GM23338 (cell line): Measurements from ENCODE around the gene INTU. TPM values are rescaled to one million over a fixed set of nuclear protein-coding genes. Genes with fewer than 3 reads are reported as not detected.

Experiments used
- ATAC-seq: fragments of 200-7000 bp; cut with Tn5 transposase; 3 replicates; pipeline ENCODE4 v1.9.1; 2020
- DNase-seq: peaks from one replicate; pipeline ENCODE4 v3.0.0-alpha.2; 2015; ENCODE audit warnings: low spot score
- H2AFZ ChIP-seq: fragments of 200-600 bp; sonication (generic); 2 replicates; pipeline ENCODE4 v1.8.0; 2016; ENCODE audit warnings: antibody characterized with exemption, mild to moderate bottlenecking, moderate library complexity
- H3F3A ChIP-seq: fragments of 200-600 bp; sonication (generic); replicated peaks from 2 replicates; pipeline ENCODE4 v1.8.0; 2017; ENCODE audit warnings: antibody characterized with exemption, mixed run types, low read depth
- H3K27ac ChIP-seq: fragments of 200-600 bp; sonication (generic); 2 replicates; pipeline ENCODE4 v1.6.1; 2016; ENCODE audit warnings: low read depth
- H3K27me3 ChIP-seq: fragments of 200-600 bp; sonication (generic); 2 replicates; pipeline ENCODE4 v1.8.0; 2016; ENCODE audit warnings: mild to moderate bottlenecking, mixed run types, moderate library complexity; ENCODE audit not compliant: insufficient read depth
- H3K36me3 ChIP-seq: fragments of 200-600 bp; sonication (generic); 2 replicates; pipeline ENCODE4 v1.8.0; 2016; ENCODE audit warnings: mild to moderate bottlenecking; ENCODE audit not compliant: insufficient read depth
- H3K4me1 ChIP-seq: fragments of 200-600 bp; sonication (generic); 2 replicates; pipeline ENCODE4 v1.8.0; 2016; ENCODE audit warnings: mild to moderate bottlenecking, moderate library complexity; ENCODE audit not compliant: insufficient read depth
- H3K4me2 ChIP-seq: fragments of 200-600 bp; sonication (generic); 2 replicates; pipeline ENCODE4 v1.7.1; 2017; ENCODE audit warnings: mixed run types
- H3K4me3 ChIP-seq: fragments of 200-600 bp; sonication (generic); 2 replicates; pipeline ENCODE4 v1.6.1; 2016; ENCODE audit warnings: mixed run types
- H3K79me2 ChIP-seq: fragments of 200-600 bp; sonication (generic); replicated peaks from 2 replicates; pipeline ENCODE4 v1.8.0; 2017; ENCODE audit warnings: mild to moderate bottlenecking; ENCODE audit not compliant: insufficient read depth
- H3K9me2 ChIP-seq: fragments of 200-600 bp; sonication (generic); 2 replicates; pipeline ENCODE4 v1.8.0; 2017; ENCODE audit not compliant: insufficient read depth
- H4K20me1 ChIP-seq: fragments of 200-600 bp; sonication (generic); replicated peaks from 2 replicates; pipeline ENCODE4 v1.8.0; 2017; ENCODE audit warnings: mild to moderate bottlenecking; ENCODE audit not compliant: insufficient read depth
- H3K27ac Mint-ChIP-seq: 2 replicates; pipeline ENCODE4 v1.8.0; 2020; ENCODE audit warnings: inconsistent platforms, mild to moderate bottlenecking, moderate library complexity, mixed read lengths
- H3K27me3 Mint-ChIP-seq: 3 replicates; pipeline ENCODE4 v1.8.0; 2022; ENCODE audit warnings: low read depth, mild to moderate bottlenecking, moderate library complexity, mixed read lengths, inconsistent platforms; ENCODE audit not compliant: insufficient read depth, poor library complexity
- H3K36me3 Mint-ChIP-seq: 3 replicates; pipeline ENCODE4 v1.8.0; 2021; ENCODE audit warnings: low read depth, mild to moderate bottlenecking, inconsistent platforms, moderate library complexity, mixed read lengths
- H3K4me1 Mint-ChIP-seq: 3 replicates; pipeline ENCODE4 v1.8.0; 2020; ENCODE audit warnings: mild to moderate bottlenecking, inconsistent platforms, mixed read lengths
- H3K4me3 Mint-ChIP-seq: 3 replicates; pipeline ENCODE4 v1.8.0; 2021; ENCODE audit warnings: moderate library complexity, mild to moderate bottlenecking, inconsistent platforms, mixed read lengths
- H3K9me3 Mint-ChIP-seq: 3 replicates; pipeline ENCODE4 v1.8.0; 2020; ENCODE audit warnings: moderate library complexity, mild to moderate bottlenecking, inconsistent platforms, mixed read lengths
- CREB1 ChIP-seq: fragments of 250-450 bp; sonication (Bioruptor Pico); IDR thresholded peaks from 2 replicates; pipeline ENCODE4 v1.5.0; 2020; ENCODE audit warnings: low read depth, mild to moderate bottlenecking, moderate library complexity
- EZH2 ChIP-seq: fragments of 200-600 bp; sonication (generic); IDR thresholded peaks from one replicate; pipeline ENCODE4 v1.8.0; 2017; ENCODE audit warnings: antibody characterized with exemption, mild to moderate bottlenecking, low read depth; ENCODE audit not compliant: unreplicated experiment
- EZH2phosphoT487 ChIP-seq: fragments of 200-600 bp; sonication (generic); IDR thresholded peaks from one replicate; pipeline ENCODE4 v1.8.1; 2018; ENCODE audit warnings: antibody characterized with exemption; ENCODE audit not compliant: unreplicated experiment
- JUNB ChIP-seq: IDR thresholded peaks from one replicate; pipeline ENCODE4 v1.6.1; 2016; ENCODE audit warnings: antibody characterized with exemption; ENCODE audit not compliant: unreplicated experiment
- NANOG ChIP-seq: IDR thresholded peaks from 2 replicates; pipeline ENCODE4 v1.6.1; 2016; ENCODE audit warnings: antibody characterized with exemption, borderline replicate concordance
- POLR2AphosphoS5 ChIP-seq: IDR thresholded peaks from 2 replicates; pipeline ENCODE4 v1.6.1; 2016; ENCODE audit warnings: antibody characterized with exemption, low read depth
- ZNF114 ChIP-seq: fragments of 250-450 bp; sonication (Bioruptor Pico); IDR thresholded peaks from 2 replicates; pipeline ENCODE4 v1.5.0; 2020; ENCODE audit warnings: mild to moderate bottlenecking, moderate library complexity
- ZNF331 ChIP-seq: fragments of 250-450 bp; sonication (Bioruptor Pico); IDR thresholded peaks from 2 replicates; pipeline ENCODE4 v1.5.0; 2020; ENCODE audit warnings: low read depth, mild to moderate bottlenecking, moderate library complexity
- polyA plus RNA-seq: library from polyadenylated mRNA; unstranded; fragments of >200 nt; fragmentation: Nextera tagmentation; extraction: Ambion mirVana; gene quantifications from 2 replicates; pipeline ENCODE4 v1.2.1, GENCODE V29; 2016
- total RNA-seq: library from RNA; depleted of rRNA; stranded (reverse); fragments of >200 nt; shearing (Covaris generic); gene quantifications from 2 replicates; pipeline ENCODE4 v1.2.3, GENCODE V29; 2014
- TF ChIP-seq, protein P1 (sequence below): IDR thresholded peaks from 2 replicates; pipeline ENCODE4 v1.6.1; 2016; ENCODE audit warnings: antibody characterized with exemption
- TF ChIP-seq, protein P2 (sequence below): IDR thresholded peaks from one replicate; pipeline ENCODE4 v1.6.1; 2018; ENCODE audit warnings: antibody characterized with exemption; ENCODE audit not compliant: unreplicated experiment
- TF ChIP-seq, protein P3 (sequence below), 2 experiments: fragments of 200-600 bp in 1 of 2; sonication (generic) in 1 of 2; conservative IDR thresholded peaks; 2 replicates each; pipeline versions ENCODE4 v1.5.1 to v1.6.1; 2016 to 2017; ENCODE audit warnings: antibody characterized with exemption in 2 of 2, low read depth in 2 of 2, mild to moderate bottlenecking in 2 of 2, moderate library complexity in 1 of 2

Gene INTU
- total and polyA plus RNA-seq, 2 experiments from 2014 or later, result 10.3 to 16.6 TPM

DNA sequence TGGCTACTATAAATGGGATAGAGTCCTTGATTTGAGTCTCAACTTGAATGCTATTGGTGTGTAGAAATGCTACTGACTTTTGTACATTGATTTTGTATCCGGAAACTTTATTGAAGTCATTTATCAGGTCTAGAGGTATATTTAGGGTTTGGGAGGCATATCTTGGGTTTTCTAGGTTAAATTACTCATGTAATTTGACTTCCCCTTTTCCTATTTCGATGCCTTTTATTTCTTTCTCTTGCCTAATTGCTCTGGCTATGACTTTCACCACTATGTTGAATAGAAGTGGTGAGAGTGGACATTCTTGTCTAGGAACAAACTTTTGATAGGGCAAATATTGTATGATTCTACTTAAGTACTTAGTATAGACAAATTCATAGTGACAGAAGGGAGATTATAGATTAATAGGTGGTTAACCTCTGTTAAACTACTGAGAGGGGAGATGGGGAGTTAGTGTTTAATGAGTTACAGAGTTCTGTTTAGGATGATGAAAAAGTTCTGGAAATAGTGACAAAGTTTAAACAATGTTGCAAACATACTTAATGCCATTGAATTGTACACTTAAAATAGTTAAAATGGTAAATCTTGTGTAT lies 126.6 kb downstream of the INTU start:
- Mint-ChIP-seq H3K9me3 (peaks cover 6% of the 10 kb centered on the region; the same call in 1 of the 3 replicates), H3K4me3 (no peak overlapping the region), H3K27me3 (no peaks in the 10 kb centered on the region), H3K36me3 (no peaks in the 10 kb centered on the region), H3K4me1 (no peaks in the 10 kb centered on the region), H3K27ac (no peak overlapping the region)
- TF ChIP-seq EZH2phosphoT487, result no peak
- TF ChIP-seq, protein P1, sequence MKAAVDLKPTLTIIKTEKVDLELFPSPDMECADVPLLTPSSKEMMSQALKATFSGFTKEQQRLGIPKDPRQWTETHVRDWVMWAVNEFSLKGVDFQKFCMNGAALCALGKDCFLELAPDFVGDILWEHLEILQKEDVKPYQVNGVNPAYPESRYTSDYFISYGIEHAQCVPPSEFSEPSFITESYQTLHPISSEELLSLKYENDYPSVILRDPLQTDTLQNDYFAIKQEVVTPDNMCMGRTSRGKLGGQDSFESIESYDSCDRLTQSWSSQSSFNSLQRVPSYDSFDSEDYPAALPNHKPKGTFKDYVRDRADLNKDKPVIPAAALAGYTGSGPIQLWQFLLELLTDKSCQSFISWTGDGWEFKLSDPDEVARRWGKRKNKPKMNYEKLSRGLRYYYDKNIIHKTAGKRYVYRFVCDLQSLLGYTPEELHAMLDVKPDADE, result no peak
- TF ChIP-seq, protein P2, sequence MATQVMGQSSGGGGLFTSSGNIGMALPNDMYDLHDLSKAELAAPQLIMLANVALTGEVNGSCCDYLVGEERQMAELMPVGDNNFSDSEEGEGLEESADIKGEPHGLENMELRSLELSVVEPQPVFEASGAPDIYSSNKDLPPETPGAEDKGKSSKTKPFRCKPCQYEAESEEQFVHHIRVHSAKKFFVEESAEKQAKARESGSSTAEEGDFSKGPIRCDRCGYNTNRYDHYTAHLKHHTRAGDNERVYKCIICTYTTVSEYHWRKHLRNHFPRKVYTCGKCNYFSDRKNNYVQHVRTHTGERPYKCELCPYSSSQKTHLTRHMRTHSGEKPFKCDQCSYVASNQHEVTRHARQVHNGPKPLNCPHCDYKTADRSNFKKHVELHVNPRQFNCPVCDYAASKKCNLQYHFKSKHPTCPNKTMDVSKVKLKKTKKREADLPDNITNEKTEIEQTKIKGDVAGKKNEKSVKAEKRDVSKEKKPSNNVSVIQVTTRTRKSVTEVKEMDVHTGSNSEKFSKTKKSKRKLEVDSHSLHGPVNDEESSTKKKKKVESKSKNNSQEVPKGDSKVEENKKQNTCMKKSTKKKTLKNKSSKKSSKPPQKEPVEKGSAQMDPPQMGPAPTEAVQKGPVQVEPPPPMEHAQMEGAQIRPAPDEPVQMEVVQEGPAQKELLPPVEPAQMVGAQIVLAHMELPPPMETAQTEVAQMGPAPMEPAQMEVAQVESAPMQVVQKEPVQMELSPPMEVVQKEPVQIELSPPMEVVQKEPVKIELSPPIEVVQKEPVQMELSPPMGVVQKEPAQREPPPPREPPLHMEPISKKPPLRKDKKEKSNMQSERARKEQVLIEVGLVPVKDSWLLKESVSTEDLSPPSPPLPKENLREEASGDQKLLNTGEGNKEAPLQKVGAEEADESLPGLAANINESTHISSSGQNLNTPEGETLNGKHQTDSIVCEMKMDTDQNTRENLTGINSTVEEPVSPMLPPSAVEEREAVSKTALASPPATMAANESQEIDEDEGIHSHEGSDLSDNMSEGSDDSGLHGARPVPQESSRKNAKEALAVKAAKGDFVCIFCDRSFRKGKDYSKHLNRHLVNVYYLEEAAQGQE, result no peak
- H3K79me2 ChIP-seq, result no peaks in the 10 kb centered on the region
- H3K4me1 ChIP-seq, result no peaks in the 10 kb centered on the region
- H3K4me2 ChIP-seq, result no peak overlapping the region
- H3K4me3 ChIP-seq, result no peak overlapping the region
- ATAC-seq (no peak), DNase-seq (no peak)
- H4K20me1 ChIP-seq, result no peaks in the 10 kb centered on the region
- no peaks in the 10 kb centered on the region for H3K36me3 ChIP-seq
- H3F3A ChIP-seq, result no peaks in the 10 kb centered on the region
- peaks cover 3% of the 10 kb centered on the region; the same call in 1 of the 2 replicates for H3K9me2 ChIP-seq
- H2AFZ ChIP-seq, result no peak overlapping the region
- no peaks in the 10 kb centered on the region for H3K27me3 ChIP-seq
- H3K27ac ChIP-seq, result no peak overlapping the region

DNA sequence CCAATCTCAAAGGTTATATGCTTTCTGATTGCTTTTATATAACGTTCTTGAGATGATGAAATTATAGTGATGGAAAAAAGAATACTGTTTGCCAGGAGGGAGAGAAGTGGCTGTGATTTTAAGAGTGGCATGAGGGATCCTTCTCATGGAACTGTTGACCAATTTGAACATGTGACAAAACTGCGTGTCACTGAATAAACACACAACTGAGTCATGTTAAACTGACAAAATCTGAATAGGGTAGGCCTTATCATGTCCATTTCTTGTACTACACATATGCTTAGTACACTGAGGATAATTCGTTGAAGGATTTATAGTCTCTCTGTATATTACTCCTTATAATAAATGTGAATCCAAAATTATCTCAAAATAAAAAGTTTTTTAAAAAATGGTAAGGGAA lies 127.1 kb downstream of the INTU start:
- no peaks in the 10 kb centered on the region for H4K20me1 ChIP-seq
- no peak for ATAC-seq
- DNase-seq, result no peak
- H3K4me3 ChIP-seq, result no peak overlapping the region
- no peaks in the 10 kb centered on the region for H3K36me3 Mint-ChIP-seq
- H3K9me3 Mint-ChIP-seq, result 0 out of 3 replicates have a peak, but pooled peaks cover 6% of the 10 kb centered on the region
- no peaks in the 10 kb centered on the region for H3K27me3 ChIP-seq
- H3K27me3 Mint-ChIP-seq, result no peaks in the 10 kb centered on the region
- no peaks in the 10 kb centered on the region for H3K79me2 ChIP-seq
- no peak overlapping the region for H3K27ac Mint-ChIP-seq
- no peak overlapping the region for H2AFZ ChIP-seq
- H3K9me2 ChIP-seq, result peaks cover 3% of the 10 kb centered on the region; the same call in 1 of the 2 replicates
- no peak overlapping the region for H3K4me3 Mint-ChIP-seq
- H3K27ac ChIP-seq, result no peak overlapping the region
- no peaks in the 10 kb centered on the region for H3K4me1 Mint-ChIP-seq
- no peak overlapping the region for H3K4me2 ChIP-seq
- no peaks in the 10 kb centered on the region for H3F3A ChIP-seq
- no peaks in the 10 kb centered on the region for H3K36me3 ChIP-seq
- H3K4me1 ChIP-seq, result no peaks in the 10 kb centered on the region
- TF ChIP-seq EZH2phosphoT487 (no peak), EZH2 (no peak), NANOG (no peak), CREB1 (CRISPR knock-in tag) (no peak), ZNF114 (CRISPR knock-in tag) (no peak), ZNF331 (no peak), POLR2AphosphoS5 (no peak), JUNB (no peak)
- TF ChIP-seq, protein P1, result no peak
- TF ChIP-seq, protein P3, sequence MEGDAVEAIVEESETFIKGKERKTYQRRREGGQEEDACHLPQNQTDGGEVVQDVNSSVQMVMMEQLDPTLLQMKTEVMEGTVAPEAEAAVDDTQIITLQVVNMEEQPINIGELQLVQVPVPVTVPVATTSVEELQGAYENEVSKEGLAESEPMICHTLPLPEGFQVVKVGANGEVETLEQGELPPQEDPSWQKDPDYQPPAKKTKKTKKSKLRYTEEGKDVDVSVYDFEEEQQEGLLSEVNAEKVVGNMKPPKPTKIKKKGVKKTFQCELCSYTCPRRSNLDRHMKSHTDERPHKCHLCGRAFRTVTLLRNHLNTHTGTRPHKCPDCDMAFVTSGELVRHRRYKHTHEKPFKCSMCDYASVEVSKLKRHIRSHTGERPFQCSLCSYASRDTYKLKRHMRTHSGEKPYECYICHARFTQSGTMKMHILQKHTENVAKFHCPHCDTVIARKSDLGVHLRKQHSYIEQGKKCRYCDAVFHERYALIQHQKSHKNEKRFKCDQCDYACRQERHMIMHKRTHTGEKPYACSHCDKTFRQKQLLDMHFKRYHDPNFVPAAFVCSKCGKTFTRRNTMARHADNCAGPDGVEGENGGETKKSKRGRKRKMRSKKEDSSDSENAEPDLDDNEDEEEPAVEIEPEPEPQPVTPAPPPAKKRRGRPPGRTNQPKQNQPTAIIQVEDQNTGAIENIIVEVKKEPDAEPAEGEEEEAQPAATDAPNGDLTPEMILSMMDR (conservative IDR thresholded peaks at IDR 0.05; ENCODE audit: low read depth in 2 of 2), result no peak
- TF ChIP-seq, protein P2, result no peak
